Activated CD8-positive, alpha-beta memory T cell treated with anti-CD3 and anti-CD28 coated beads, Interleukin-2, amount 10 ng/mL, durations not matched to agents 7 days and 5 days (primary cell): Measurements from ENCODE around the gene PRPH. TPM values are rescaled to one million over a fixed set of nuclear protein-coding genes. Genes with fewer than 3 reads are reported as not detected.
"Not testable (repeated sequence)": the region's sequence is repeated elsewhere in the genome, so short reads cannot be mapped to it uniquely, and the experiment has no call there.

Experiments
- ATAC-seq: fragments of 150-1000 bp; cut with Tn5 transposase; one replicate; pipeline ENCODE4 v1.10.0; 2021; ENCODE audit warnings: moderate library complexity
- CTCF ChIA-PET: fragments of 350-600 bp; sonication (Branson Sonifier 250); formaldehyde crosslinking; loops from one replicate; lab custom pipeline; 2021; ENCODE audit warnings: antibody characterized with exemption; lab: Charles Lee
- DNase-seq: peaks from one replicate; pipeline ENCODE4 v3.0.0-alpha.2; 2020
- H3K27ac Mint-ChIP-seq: one replicate; pipeline ENCODE4 v1.8.0; 2021; ENCODE audit warnings: mild to moderate bottlenecking, mixed read lengths
- H3K27me3 Mint-ChIP-seq: one replicate; pipeline ENCODE4 v1.8.0; 2021; ENCODE audit warnings: mixed read lengths
- H3K36me3 Mint-ChIP-seq: one replicate; pipeline ENCODE4 v1.8.0; 2021; ENCODE audit warnings: mild to moderate bottlenecking, mixed read lengths
- H3K4me1 Mint-ChIP-seq: one replicate; pipeline ENCODE4 v1.8.0; 2021; ENCODE audit warnings: mixed read lengths
- H3K4me3 Mint-ChIP-seq: one replicate; pipeline ENCODE4 v1.8.0; 2021; ENCODE audit warnings: mild to moderate bottlenecking, moderate library complexity, mixed read lengths
- H3K9me3 Mint-ChIP-seq: one replicate; pipeline ENCODE4 v1.8.0; 2022; ENCODE audit warnings: low read depth, mixed read lengths
- total RNA-seq, 2 experiments: library from RNA; stranded (reverse); gene quantifications; one replicate each; pipeline ENCODE4 v1.2.3, GENCODE V29; 2021

PRPH gene
- total RNA-seq, 2 experiments from 2014 or later: 0.26 to 0.35 TPM

- Mint-ChIP-seq H3K4me3 (peak within 1 kb of the TSS; percentile 94), H3K27ac (peak within 1 kb of the TSS; percentile 97), H3K27me3 (no peaks in the 10 kb centered on the region), H3K4me1 (peaks cover 50% of the 10 kb centered on the region), H3K36me3 (peaks cover 40% of the 10 kb centered on the region), H3K9me3 (no peaks in the 10 kb centered on the region)
- ATAC-seq (peak; percentile 88), DNase-seq (peak; percentile 93)
- CTCF ChIA-PET: interaction anchor here (1.0 to 2.7 kb wide), 13 partner anchors 9 to 275 kb away, joined by 3 to 12 read pairs (median 4); partner anchors contain the start of genes C1QL4, RHEBL1, TROAP and TUBA1A
Measured at GRCh38 chr12:49264873-49265792, 29.8 kb upstream of the PRPH start, which contains the start of gene TUBA1C. TSS of gene TUBA1C (plus strand) at chr12:49265082. CDS start at chr12:49265182, 100 bp downstream.

- DNase-seq, ATAC-seq, H3K27ac Mint-ChIP-seq, H3K9me3 Mint-ChIP-seq, H3K4me3 Mint-ChIP-seq, H3K27me3 Mint-ChIP-seq: not testable (repeated sequence)
- CTCF ChIA-PET: interaction anchor here (1.0 to 1.5 kb wide), 2 partner anchors 20 to 78 kb away, joined by 4 read pairs; partner anchors contain the start of gene DNAJC22
- H3K36me3 Mint-ChIP-seq: peaks cover 58% of the 10 kb centered on the region
- H3K4me1 Mint-ChIP-seq: peaks cover 41% of the 10 kb centered on the region
Measured at GRCh38 chr12:49269191-49269590, 25.8 kb upstream of the PRPH start.

GRCh38 chr12:49272790-49273725, 21.9 kb upstream of the PRPH start:
- Mint-ChIP-seq H3K4me1 (peaks cover 22% of the 10 kb centered on the region), H3K4me3 (no peak overlapping the region), H3K9me3 (no peaks in the 10 kb centered on the region), H3K27ac (peak overlapping the region; percentile 43), H3K36me3 (peaks cover 42% of the 10 kb centered on the region), H3K27me3 (no peaks in the 10 kb centered on the region)
- CTCF ChIA-PET: interaction anchor here (0.6 to 0.8 kb wide), 2 partner anchors 38 to 69 kb away, joined by 3 to 4 read pairs; no protein-coding TSS in a partner anchor
- ATAC-seq: no peak
- no peak for DNase-seq

- no peak for ATAC-seq
- H3K4me3 Mint-ChIP-seq: no peak overlapping the region
- CTCF ChIA-PET: interaction anchor here (0.6 to 1.2 kb wide), 3 partner anchors 39 to 74 kb away, joined by 3 to 4 read pairs (median 4); no protein-coding TSS in a partner anchor
- peaks cover 37% of the 10 kb centered on the region for H3K36me3 Mint-ChIP-seq
- DNase-seq: no peak
- no peak overlapping the region for H3K27ac Mint-ChIP-seq
- H3K27me3 Mint-ChIP-seq: no peaks in the 10 kb centered on the region
- peaks cover 16% of the 10 kb centered on the region for H3K4me1 Mint-ChIP-seq
- no peaks in the 10 kb centered on the region for H3K9me3 Mint-ChIP-seq
Measured at GRCh38 chr12:49273726-49274395, 21.1 kb upstream of the PRPH start.

- Mint-ChIP-seq H3K27ac (no peak overlapping the region), H3K27me3 (no peaks in the 10 kb centered on the region), H3K4me1 (peaks cover 10% of the 10 kb centered on the region), H3K4me3 (no peak overlapping the region), H3K36me3 (peaks cover 30% of the 10 kb centered on the region), H3K9me3 (no peaks in the 10 kb centered on the region)
- CTCF ChIA-PET: interaction anchor here (0.7 to 3.7 kb wide), 4 partner anchors 9 to 73 kb away, joined by 4 to 14 read pairs (median 8); partner anchors contain the start of gene PRPH
- no peak for ATAC-seq
- DNase-seq: no peak
Measured at GRCh38 chr12:49274396-49275069, 20.4 kb upstream of the PRPH start.

GRCh38 chr12:49276304-49277290, 18.4 kb upstream of the PRPH start:
- no peak overlapping the region for H3K27ac Mint-ChIP-seq
- no peaks in the 10 kb centered on the region for H3K9me3 Mint-ChIP-seq
- H3K4me1 Mint-ChIP-seq: peaks cover 2% of the 10 kb centered on the region
- H3K36me3 Mint-ChIP-seq: peaks cover 14% of the 10 kb centered on the region
- peaks cover 9% of the 10 kb centered on the region for H3K27me3 Mint-ChIP-seq
- CTCF ChIA-PET: interaction anchor here (2.5 to 3.7 kb wide), 4 partner anchors 10 to 71 kb away, joined by 9 to 14 read pairs (median 12); partner anchors contain the start of gene PRPH
- no peak for ATAC-seq
- DNase-seq: no peak
- no peak overlapping the region for H3K4me3 Mint-ChIP-seq

- DNase-seq: no peak
- CTCF ChIA-PET: interaction anchor here (0.6 to 3.7 kb wide), 5 partner anchors 11 to 878 kb away, joined by 5 to 14 read pairs (median 10); partner anchors contain the start of gene PRPH
- peak; percentile 4 for ATAC-seq
- Mint-ChIP-seq H3K27ac (no peak overlapping the region), H3K4me3 (no peak overlapping the region), H3K27me3 (peaks cover 9% of the 10 kb centered on the region), H3K4me1 (peaks cover 2% of the 10 kb centered on the region), H3K9me3 (no peaks in the 10 kb centered on the region), H3K36me3 (peaks cover 14% of the 10 kb centered on the region)
Measured at GRCh38 chr12:49277466-49277865, 17.5 kb upstream of the PRPH start.

- Mint-ChIP-seq H3K27ac (no peak overlapping the region), H3K9me3 (no peaks in the 10 kb centered on the region), H3K4me3 (no peak overlapping the region), H3K27me3 (peaks cover 15% of the 10 kb centered on the region), H3K4me1 (no peaks in the 10 kb centered on the region), H3K36me3 (peaks cover under 1% of the 10 kb centered on the region)
- CTCF ChIA-PET: interaction anchor here (1.0 to 2.1 kb wide), 6 partner anchors 9 to 77 kb away, joined by 3 to 5 read pairs (median 4); partner anchors contain the start of gene PRPH
- DNase-seq (no peak), ATAC-seq (no peak)
Measured at GRCh38 chr12:49279706-49280159, 15.2 kb upstream of the PRPH start.

GRCh38 chr12:49280545-49280944, 14.4 kb upstream of the PRPH start:
- not testable (repeated sequence) for H3K4me1 Mint-ChIP-seq, ATAC-seq, H3K27ac Mint-ChIP-seq, H3K9me3 Mint-ChIP-seq, DNase-seq, H3K4me3 Mint-ChIP-seq, H3K36me3 Mint-ChIP-seq
- CTCF ChIA-PET: interaction anchor here (1.1 to 2.1 kb wide), 3 partner anchors 8 to 77 kb away, joined by 3 to 5 read pairs (median 3); no protein-coding TSS in a partner anchor
- peaks cover 17% of the 10 kb centered on the region for H3K27me3 Mint-ChIP-seq

GRCh38 chr12:49282302-49282701, 12.6 kb upstream of the PRPH start:
- Mint-ChIP-seq H3K27ac (no peak overlapping the region), H3K4me1 (no peaks in the 10 kb centered on the region), H3K9me3 (no peaks in the 10 kb centered on the region), H3K4me3 (no peak overlapping the region), H3K27me3 (peaks cover 27% of the 10 kb centered on the region), H3K36me3 (no peaks in the 10 kb centered on the region)
- CTCF ChIA-PET: interaction anchor here (0.9 to 1.5 kb wide), 2 partner anchors 8 to 14 kb away, joined by 3 to 4 read pairs; no protein-coding TSS in a partner anchor
- ATAC-seq (no peak), DNase-seq (no peak)
